NT2/D1 (cell line): Measurements from ENCODE around the gene ZNF544.
A peak's percentile ranks its signal among the peaks of the same experiment; 100 is the strongest.

Experiments
- DNase-seq: peaks from one replicate; pipeline ENCODE4 v3.0.0-alpha.2; 2011; ENCODE audit warnings: low read depth, low spot score
- H3K27me3 ChIP-seq: 2 replicates; pipeline ENCODE4 v1.6.0; 2011; ENCODE audit warnings: mild to moderate bottlenecking; ENCODE audit not compliant: insufficient read length, insufficient read depth
- H3K36me3 ChIP-seq: 2 replicates; pipeline ENCODE4 v1.6.1; 2011; ENCODE audit warnings: mild to moderate bottlenecking, low read length, mixed read lengths; ENCODE audit not compliant: insufficient read depth, insufficient read length
- H3K4me1 ChIP-seq: 2 replicates; pipeline ENCODE4 v1.5.1; 2011; ENCODE audit not compliant: insufficient read depth, insufficient read length
- H3K4me3 ChIP-seq: 2 replicates; pipeline ENCODE4 v1.5.1; 2011; ENCODE audit warnings: low read depth; ENCODE audit not compliant: insufficient read length
- H3K9ac ChIP-seq: 2 replicates; pipeline ENCODE4 v1.6.0; 2011; ENCODE audit warnings: low read depth; ENCODE audit not compliant: insufficient read length
- H3K9me3 ChIP-seq: 2 replicates; pipeline ENCODE4 v1.5.1; 2011; ENCODE audit warnings: mild to moderate bottlenecking, low read length; ENCODE audit not compliant: insufficient read depth
- SUZ12 ChIP-seq: IDR thresholded peaks from 2 replicates; pipeline ENCODE4 v1.6.1; 2011; ENCODE audit not compliant: insufficient read length, insufficient read depth; ENCODE audit errors: extremely low read depth
- YY1 ChIP-seq: IDR thresholded peaks from 2 replicates; pipeline ENCODE4 v1.6.1; 2011; ENCODE audit not compliant: insufficient read length, insufficient read depth
- ZNF274 ChIP-seq: IDR thresholded peaks from 2 replicates; pipeline ENCODE4 v1.6.1; 2011; ENCODE audit warnings: mild to moderate bottlenecking, low read depth, low read length

ZNF544 gene

DNA sequence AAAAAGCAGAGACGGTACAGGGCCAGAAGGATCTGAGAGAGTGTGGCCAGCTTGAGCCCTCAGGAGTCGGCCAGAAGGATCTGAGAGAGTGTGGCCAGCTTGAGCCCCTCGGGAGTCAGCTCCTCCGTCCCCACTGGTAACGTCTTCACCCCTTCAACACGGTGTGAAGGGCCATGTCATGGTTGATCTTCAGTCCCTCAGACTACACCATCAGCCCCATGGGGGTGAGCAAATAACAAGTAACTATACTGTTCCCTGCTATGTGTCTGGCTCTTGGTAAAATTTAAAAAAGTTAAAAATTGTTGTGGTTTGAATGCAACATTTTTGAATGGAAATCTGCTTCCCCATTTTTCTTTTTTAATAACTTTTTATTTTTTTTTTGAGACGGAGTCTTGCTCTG is 48.5 kb downstream of the ZNF544 start:
- Histone ChIP-seq H3K4me3 (no peak overlapping the region), H3K36me3 (peaks cover 36% of the 10 kb centered on the region), H3K4me1 (no peaks in the 10 kb centered on the region)

DNA sequence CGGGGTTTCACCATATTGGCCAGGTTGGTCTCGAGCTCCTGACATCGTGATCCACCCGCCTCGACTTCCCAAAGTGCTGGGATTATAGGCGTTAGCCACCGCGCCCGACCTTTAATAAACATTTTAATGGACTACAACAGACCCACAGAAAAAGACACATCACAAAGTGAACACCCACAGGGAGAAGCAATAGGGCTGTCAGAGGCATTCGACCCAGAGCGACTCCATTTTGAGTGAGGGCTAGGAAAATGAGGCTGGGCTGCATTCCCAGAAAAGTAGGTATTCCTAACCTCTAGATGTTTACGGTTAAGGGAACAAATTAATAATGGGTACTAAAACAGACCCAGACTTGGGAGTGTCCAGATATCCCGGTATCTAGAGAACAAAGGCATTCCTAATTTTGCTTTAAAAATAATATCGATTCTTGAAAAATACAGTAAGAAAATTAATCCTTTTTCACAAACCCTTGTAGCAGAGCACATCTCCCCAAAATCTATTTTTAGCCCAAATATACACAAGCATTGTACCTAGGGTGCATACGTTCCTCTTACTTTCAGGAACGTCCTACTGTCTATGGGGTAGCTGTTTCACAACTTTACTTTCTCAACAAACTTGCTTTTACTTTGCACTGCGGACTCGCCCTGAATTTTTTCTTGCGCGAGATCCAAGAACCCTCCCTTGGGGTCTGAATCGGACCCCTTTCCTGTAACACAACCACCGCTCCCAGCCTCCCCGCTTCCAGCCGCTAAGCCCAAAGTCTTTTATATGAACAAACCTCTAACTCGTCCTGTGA is 49.2 kb downstream of the ZNF544 start:
- DNase-seq, result no peak
- peaks cover 38% of the 10 kb centered on the region for H3K36me3 ChIP-seq
- 0 out of 2 replicates have a peak, but pooled peaks cover 5% of the 10 kb centered on the region for H3K9me3 ChIP-seq
- peak overlapping the region; percentile 87 for H3K9ac ChIP-seq
- peak overlapping the region; percentile 89 for H3K4me3 ChIP-seq
- no peaks in the 10 kb centered on the region for H3K4me1 ChIP-seq
- no peak for TF ChIP-seq YY1
- no peak for TF ChIP-seq SUZ12
- TF ChIP-seq ZNF274, result no peak
- H3K27me3 ChIP-seq, result no peaks in the 10 kb centered on the region

More for the DNA sequence above, 48.5 kb downstream of the ZNF544 start:
- Histone ChIP-seq H3K27me3 (no peaks in the 10 kb centered on the region), H3K9ac (no peak overlapping the region), H3K9me3 (0 out of 2 replicates have a peak, but pooled peaks cover 5% of the 10 kb centered on the region)
- TF ChIP-seq SUZ12 (no peak), ZNF274 (no peak), YY1 (no peak)
- DNase-seq, result no peak

DNA sequence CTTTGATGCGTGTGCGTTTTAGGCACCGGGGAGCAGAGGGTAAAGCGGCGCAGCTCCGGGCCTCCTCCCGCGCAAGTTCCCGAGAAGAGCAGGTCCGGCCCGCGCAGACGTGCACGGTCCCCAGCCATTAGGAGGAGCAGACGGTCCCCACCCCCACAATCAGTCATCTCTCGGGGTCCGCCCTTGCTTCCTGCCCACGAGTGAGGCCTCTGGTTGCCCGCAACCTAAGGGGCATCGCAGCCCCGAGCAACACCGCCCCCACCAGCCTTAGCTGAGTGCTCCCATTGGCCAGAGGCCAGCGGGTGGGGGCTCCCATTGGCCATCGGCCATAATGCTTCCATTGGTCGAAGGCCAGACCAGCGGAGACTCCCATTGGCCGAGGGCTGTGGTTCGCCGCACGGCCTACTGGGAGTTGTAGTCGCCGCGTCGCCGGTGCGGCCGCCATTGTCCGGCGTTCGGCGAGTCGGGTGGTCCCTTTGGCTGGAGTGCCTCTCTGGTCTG is 49.9 kb downstream of the ZNF544 start, which contains the start of gene ZNF8:
ZNF8 (plus strand) TSS at position 415 of the 501 bp plus-strand sequence. CDS start 127 bp downstream, outside the sequence.
- Histone ChIP-seq H3K27me3 (no peaks in the 10 kb centered on the region), H3K36me3 (peaks cover 39% of the 10 kb centered on the region), H3K9me3 (0 out of 2 replicates have a peak, but pooled peaks cover 5% of the 10 kb centered on the region), H3K9ac (peak within 1 kb of the TSS; percentile 94), H3K4me3 (peak within 1 kb of the TSS; percentile 89), H3K4me1 (no peaks in the 10 kb centered on the region)
- TF ChIP-seq YY1 (peak; percentile 82), SUZ12 (no peak)
- peak; percentile 92 for DNase-seq

DNA sequence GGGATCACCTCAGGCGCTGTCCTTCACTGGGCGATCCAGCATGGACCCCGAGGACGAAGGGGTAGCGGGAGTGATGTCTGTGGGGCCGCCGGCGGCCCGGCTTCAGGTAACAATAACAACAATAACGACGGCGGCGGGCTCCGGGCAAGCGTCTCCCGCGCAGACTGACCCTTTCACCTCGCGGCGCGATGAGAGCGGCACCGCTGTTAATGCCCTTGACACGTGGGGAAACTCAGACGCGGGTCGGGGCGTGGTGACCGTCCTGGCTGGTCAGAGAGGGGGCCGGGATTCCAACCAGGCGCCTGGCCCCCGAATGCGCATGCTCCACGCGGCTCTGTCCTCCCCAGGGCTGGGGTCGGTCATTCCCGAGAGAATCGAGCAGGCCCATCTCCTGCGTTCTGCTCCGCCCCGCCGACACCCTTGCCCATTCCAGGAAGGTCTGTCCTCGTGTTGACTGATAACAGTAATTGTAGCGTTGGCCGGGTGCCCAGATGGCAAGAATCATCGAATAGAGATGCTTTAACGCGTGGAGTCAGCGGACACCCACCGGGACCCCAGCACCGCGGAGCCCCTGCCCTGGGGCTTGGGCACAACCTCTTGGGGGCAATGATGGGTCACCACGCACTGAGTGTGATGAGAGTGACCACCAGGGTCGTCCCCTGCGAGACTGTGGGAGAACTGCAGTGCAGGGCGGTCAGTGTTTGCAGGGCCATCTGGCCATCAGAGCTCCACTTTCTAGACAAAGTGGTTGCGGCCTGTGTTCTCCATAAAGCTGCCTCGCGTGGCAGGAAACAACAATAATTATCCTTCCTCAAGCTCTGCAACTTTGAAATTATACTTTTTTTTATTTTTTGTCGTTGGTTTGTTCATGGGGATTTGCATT is 50.6 kb downstream of the ZNF544 start:
- peak overlapping the region; percentile 89 for H3K4me3 ChIP-seq
- no peaks in the 10 kb centered on the region for H3K4me1 ChIP-seq
- H3K27me3 ChIP-seq, result no peaks in the 10 kb centered on the region
- 0 out of 2 replicates have a peak, but pooled peaks cover 3% of the 10 kb centered on the region for H3K9me3 ChIP-seq
- peak overlapping the region; percentile 94 for H3K9ac ChIP-seq
- TF ChIP-seq SUZ12 (no peak), ZNF274 (no peak), YY1 (no peak)
- H3K36me3 ChIP-seq, result peaks cover 37% of the 10 kb centered on the region
- DNase-seq, result peak; percentile 15

DNA sequence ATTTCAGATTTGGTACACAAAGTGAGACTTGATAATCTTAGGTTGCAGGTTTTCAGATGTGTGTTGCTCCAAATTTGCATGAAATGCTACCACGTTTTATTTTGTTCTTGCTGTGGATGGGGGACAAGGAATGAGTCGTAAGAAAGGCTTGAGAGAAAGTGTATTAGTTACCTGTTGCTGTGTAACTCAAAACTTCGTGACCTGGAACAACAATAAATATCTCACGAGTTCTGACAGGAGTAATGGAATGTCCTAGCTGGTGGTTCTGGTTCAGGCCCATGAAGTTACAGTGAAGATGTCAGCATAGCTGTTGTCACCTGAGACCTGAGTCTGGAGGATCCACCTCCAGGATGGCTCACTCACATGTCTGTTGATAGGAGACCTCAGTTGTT is 51.2 kb downstream of the ZNF544 start:
- Histone ChIP-seq H3K36me3 (peaks cover 37% of the 10 kb centered on the region), H3K9ac (peak overlapping the region; percentile 53)

DNA sequence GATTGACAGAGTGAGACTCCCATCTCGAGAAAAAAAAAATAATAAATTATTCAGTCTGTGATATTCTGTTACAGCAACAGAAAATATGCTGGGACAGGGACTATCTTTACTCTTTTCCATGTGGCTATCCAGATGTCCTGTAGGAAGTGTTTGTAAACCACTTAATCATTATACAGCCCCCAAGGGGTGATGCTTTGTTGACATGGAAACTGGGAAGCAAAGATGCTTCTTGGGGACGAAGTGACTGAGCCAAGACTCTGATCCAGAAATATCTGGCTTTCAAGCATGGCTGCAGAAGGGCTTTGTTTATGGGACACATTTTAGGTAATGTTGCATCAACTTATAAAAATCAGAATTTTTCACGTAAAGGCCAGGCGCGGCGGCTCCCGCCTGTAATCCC is 55.5 kb downstream of the ZNF544 start:
- Histone ChIP-seq H3K4me3 (no peak overlapping the region), H3K27me3 (no peaks in the 10 kb centered on the region), H3K36me3 (peaks cover 65% of the 10 kb centered on the region), H3K4me1 (no peaks in the 10 kb centered on the region), H3K9ac (no peak overlapping the region), H3K9me3 (no peaks in the 10 kb centered on the region)
- no peak for DNase-seq
- TF ChIP-seq ZNF274, result no peak
- no peak for TF ChIP-seq YY1
- TF ChIP-seq SUZ12, result no peak

More for the DNA sequence above, 51.2 kb downstream of the ZNF544 start:
- Histone ChIP-seq H3K4me1 (no peaks in the 10 kb centered on the region), H3K9me3 (no peaks in the 10 kb centered on the region), H3K27me3 (no peaks in the 10 kb centered on the region), H3K4me3 (peak overlapping the region; percentile 89)
- DNase-seq, result no peak
- TF ChIP-seq ZNF274 (no peak), SUZ12 (no peak), YY1 (no peak)

DNA sequence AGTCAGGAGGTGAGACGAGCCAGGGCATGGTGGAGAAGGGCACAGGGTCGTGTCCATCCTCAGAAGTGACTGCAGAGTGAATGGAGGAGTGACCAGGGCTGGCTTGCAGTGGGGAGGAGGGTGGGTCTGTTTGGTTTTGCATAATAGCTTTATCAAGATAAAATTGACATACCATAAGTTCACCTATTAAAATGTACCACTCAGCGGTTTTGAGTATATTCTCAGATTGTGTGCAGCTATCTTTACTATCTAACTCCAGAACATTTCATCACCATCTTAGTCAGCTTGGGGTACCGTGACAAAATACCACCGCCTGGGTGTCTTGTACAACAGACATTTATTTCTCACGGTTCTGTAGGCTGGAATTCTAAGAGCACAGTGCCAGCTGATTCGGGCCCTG is 63.2 kb downstream of the ZNF544 start:
- Histone ChIP-seq H3K36me3 (peaks cover 85% of the 10 kb centered on the region), H3K4me1 (no peaks in the 10 kb centered on the region), H3K4me3 (no peak overlapping the region), H3K27me3 (no peaks in the 10 kb centered on the region), H3K9ac (no peak overlapping the region), H3K9me3 (peaks cover 21% of the 10 kb centered on the region)
- no peak for TF ChIP-seq ZNF274
- no peak for TF ChIP-seq SUZ12
- no peak for TF ChIP-seq YY1
- no peak for DNase-seq
